Measurements from ENCODE around the gene VEZF1.

GRCh38 chr17:57939797-57940196, 48.3 kb downstream of the VEZF1 start:
- TF ChIP-seq CEBPB (IDR thresholded peaks at IDR 0.05; ENCODE audit: low read depth, low read length) (no peak), CTCF (conservative IDR thresholded peaks at IDR 0.05; ENCODE audit: low read depth, low read length) (no peak), POLR2A (IDR thresholded peaks at IDR 0.05; ENCODE audit: low read depth, low read length) (no peak), BHLHE40 (IDR thresholded peaks at IDR 0.05; ENCODE audit: low read depth, low read length) (no peak), MAFK (IDR thresholded peaks at IDR 0.05; ENCODE audit: low read depth, low read length) (no peak), RAD21 (IDR thresholded peaks at IDR 0.05; ENCODE audit: low read length) (no peak), RFX5 (IDR thresholded peaks at IDR 0.05; ENCODE audit: low read depth, low read length) (no peak), ELK1 (IDR thresholded peaks at IDR 0.05; ENCODE audit: borderline replicate concordance, low read depth, low read length) (no peak), MXI1 (IDR thresholded peaks at IDR 0.05; ENCODE audit: borderline replicate concordance, low read depth, low read length) (no peak), MAZ (IDR thresholded peaks at IDR 0.05; ENCODE audit: borderline replicate concordance, low read depth, low read length) (no peak), RCOR1 (IDR thresholded peaks at IDR 0.05; ENCODE audit: insufficient replicate concordance, low read length) (no peak), SMC3 (IDR thresholded peaks at IDR 0.05; ENCODE audit: low read depth, low read length) (no peak)
